ENCODE results near the gene SVEP1. TPM values are rescaled to one million over a fixed set of nuclear protein-coding genes. Genes with fewer than 3 reads are reported as not detected.
A peak's percentile ranks its signal among the peaks of the same experiment; 100 is the strongest.

The SVEP1 gene
- total and polyA plus RNA-seq, 2 of the 13 experiments (the other 11 are each of a cell fraction or from before 2014, with no cell fraction given), result not detected

GRCh38 chr9:110408598-110408997, 170.9 kb downstream of the SVEP1 start:
- Histone ChIP-seq H3K27ac (ENCODE audit: extremely low read length, insufficient read depth, low read length) (no peak overlapping the region), H3K9me3 (ENCODE audit: low read length) (no peaks in the 10 kb centered on the region), H3K4me3 (replicated peaks in 1 of 3; ENCODE audit: insufficient read depth in 1 of 3, low read depth in 2 of 3, low read length in 3 of 3) (no peak overlapping the region), H3K4me1 (ENCODE audit: insufficient read depth, low read length) (no peaks in the 10 kb centered on the region), H3K9ac (ENCODE audit: insufficient read depth, low read depth, low read length) (no peak overlapping the region), H3K27me3 (ENCODE audit: control insufficient read depth in 1 of 2, insufficient read depth in 2 of 2, low read length in 2 of 2) (0 out of 5 replicates have a peak, but pooled peaks cover 0 to 2% of the 10 kb centered on the region in 2 experiments), H3K79me2 (ENCODE audit: insufficient read depth, low read length) (no peaks in the 10 kb centered on the region), H4K20me1 (ENCODE audit: insufficient read depth, low read length) (no peaks in the 10 kb centered on the region), H2AFZ (ENCODE audit: low read length) (no peak overlapping the region), H3K36me3 (replicated peaks in 1 of 2; ENCODE audit: control insufficient read depth in 1 of 2, insufficient read depth in 2 of 2, low read length in 2 of 2) (no peaks in the 10 kb centered on the region), H3K4me2 (ENCODE audit: low read depth, low read length) (no peak overlapping the region)
- ATAC-seq, result no peak
- no peak for DNase-seq (ENCODE audit: low spot score)
- no peak for FAIRE-seq
- in situ Hi-C loops (cut with HindIII; ENCODE audit: extremely low pct_ligation_motif_present, low pct_unique_long_range_greater_than_20kb) (no loop called here), intact Hi-C loops (cut with micrococcal nuclease; ENCODE audit: unreplicated experiment) (no loop called here)
- ChIA-PET CTCF (ENCODE audit: low intra/inter-chr PET ratio, low total read pairs) (no interaction called here), POLR2A (no interaction called here)
- no TSS peak for BruUV-seq (replicated peaks)
- 21% methylated on average over 7 of the region's 7 CpGs for WGBS (ENCODE audit: low lambda C conversion rate)
- TF ChIP-seq SP5 (CRISPR knock-in tag; IDR thresholded peaks at IDR 0.05; ENCODE audit: borderline replicate concordance, low read depth) (no peak), PHF8 (CRISPR knock-in tag; IDR thresholded peaks at IDR 0.05) (no peak), HNRNPL (IDR thresholded peaks at IDR 0.05; ENCODE audit: low read depth, low read length) (no peak), ZSCAN30 (CRISPR knock-in tag; IDR thresholded peaks at IDR 0.05) (no peak)
- TF ChIP-seq, protein P1, sequence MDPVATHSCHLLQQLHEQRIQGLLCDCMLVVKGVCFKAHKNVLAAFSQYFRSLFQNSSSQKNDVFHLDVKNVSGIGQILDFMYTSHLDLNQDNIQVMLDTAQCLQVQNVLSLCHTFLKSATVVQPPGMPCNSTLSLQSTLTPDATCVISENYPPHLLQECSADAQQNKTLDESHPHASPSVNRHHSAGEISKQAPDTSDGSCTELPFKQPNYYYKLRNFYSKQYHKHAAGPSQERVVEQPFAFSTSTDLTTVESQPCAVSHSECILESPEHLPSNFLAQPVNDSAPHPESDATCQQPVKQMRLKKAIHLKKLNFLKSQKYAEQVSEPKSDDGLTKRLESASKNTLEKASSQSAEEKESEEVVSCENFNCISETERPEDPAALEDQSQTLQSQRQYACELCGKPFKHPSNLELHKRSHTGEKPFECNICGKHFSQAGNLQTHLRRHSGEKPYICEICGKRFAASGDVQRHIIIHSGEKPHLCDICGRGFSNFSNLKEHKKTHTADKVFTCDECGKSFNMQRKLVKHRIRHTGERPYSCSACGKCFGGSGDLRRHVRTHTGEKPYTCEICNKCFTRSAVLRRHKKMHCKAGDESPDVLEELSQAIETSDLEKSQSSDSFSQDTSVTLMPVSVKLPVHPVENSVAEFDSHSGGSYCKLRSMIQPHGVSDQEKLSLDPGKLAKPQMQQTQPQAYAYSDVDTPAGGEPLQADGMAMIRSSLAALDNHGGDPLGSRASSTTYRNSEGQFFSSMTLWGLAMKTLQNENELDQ (CRISPR knock-in tag; IDR thresholded peaks at IDR 0.05; ENCODE audit: borderline replicate concordance), result no peak

GRCh38 chr9:110405858-110406443, 173.6 kb downstream of the SVEP1 start:
- TF ChIP-seq LCORL (IDR thresholded peaks at IDR 0.05) (no peak), LCORL (CRISPR knock-in tag; IDR thresholded peaks at IDR 0.05) (no peak), PPARG (CRISPR knock-in tag; conservative IDR thresholded peaks at IDR 0.05) (no peak), ZKSCAN1 (IDR thresholded peaks at IDR 0.05; ENCODE audit: low read length) (no peak), ATF2 (CRISPR knock-in tag; IDR thresholded peaks at IDR 0.05) (no peak), NFE2 (CRISPR knock-in tag; IDR thresholded peaks at IDR 0.05) (no peak), CERS6 (CRISPR knock-in tag; IDR thresholded peaks at IDR 0.05) (no peak), MAFK (conservative IDR thresholded peaks at IDR 0.05 in 1 of 2, IDR thresholded peaks at IDR 0.05 in 1 of 2; ENCODE audit: low read length in 2 of 2) (0 out of 4 replicates have a peak, but pooled peaks of 1 of the 2 experiments have one; percentile 33), CBX1 (IDR thresholded peaks at IDR 0.05; ENCODE audit: low read depth) (no peak)
- Histone ChIP-seq H3K27ac (ENCODE audit: extremely low read length, insufficient read depth, low read length) (no peak overlapping the region), H4K20me1 (ENCODE audit: insufficient read depth, low read length) (no peaks in the 10 kb centered on the region), H3K36me3 (replicated peaks in 1 of 2; ENCODE audit: control insufficient read depth in 1 of 2, insufficient read depth in 2 of 2, low read length in 2 of 2) (no peaks in the 10 kb centered on the region), H2AFZ (ENCODE audit: low read length) (no peak overlapping the region), H3K79me2 (ENCODE audit: insufficient read depth, low read length) (no peaks in the 10 kb centered on the region), H3K9ac (ENCODE audit: insufficient read depth, low read depth, low read length) (no peak overlapping the region), H3K4me1 (ENCODE audit: insufficient read depth, low read length) (no peaks in the 10 kb centered on the region), H3K9me3 (ENCODE audit: low read length) (no peaks in the 10 kb centered on the region), H3K4me2 (ENCODE audit: low read depth, low read length) (no peak overlapping the region), H3K27me3 (ENCODE audit: control insufficient read depth in 1 of 2, insufficient read depth in 2 of 2, low read length in 2 of 2) (0 out of 5 replicates have a peak, but pooled peaks cover 0 to 2% of the 10 kb centered on the region in 2 experiments), H3K4me3 (replicated peaks in 1 of 3; ENCODE audit: insufficient read depth in 1 of 3, low read depth in 2 of 3, low read length in 3 of 3) (no peak overlapping the region)
- in situ Hi-C loops (cut with HindIII; ENCODE audit: extremely low pct_ligation_motif_present, low pct_unique_long_range_greater_than_20kb) (no loop called here), intact Hi-C loops (cut with micrococcal nuclease; ENCODE audit: unreplicated experiment) (no loop called here)
- POLR2A ChIA-PET, result no interaction called here
- WGBS (ENCODE audit: low lambda C conversion rate), result 5% methylated on average over 9 of the region's 9 CpGs
- no TSS peak for BruUV-seq (replicated peaks)
- DNase-seq (ENCODE audit: low spot score), result no peak
- ATAC-seq, result no peak
- CTCF ChIA-PET (ENCODE audit: low intra/inter-chr PET ratio, low total read pairs), result no interaction called here
- FAIRE-seq, result no peak

Measured in HepG2 (cell line).